T-helper 9 cell (primary cell): ENCODE results near the gene KCTD10.

Experiments
- DNase-seq: peaks from one replicate; pipeline ENCODE4 v3.0.0-alpha.2; 2020

Gene KCTD10

DNA sequence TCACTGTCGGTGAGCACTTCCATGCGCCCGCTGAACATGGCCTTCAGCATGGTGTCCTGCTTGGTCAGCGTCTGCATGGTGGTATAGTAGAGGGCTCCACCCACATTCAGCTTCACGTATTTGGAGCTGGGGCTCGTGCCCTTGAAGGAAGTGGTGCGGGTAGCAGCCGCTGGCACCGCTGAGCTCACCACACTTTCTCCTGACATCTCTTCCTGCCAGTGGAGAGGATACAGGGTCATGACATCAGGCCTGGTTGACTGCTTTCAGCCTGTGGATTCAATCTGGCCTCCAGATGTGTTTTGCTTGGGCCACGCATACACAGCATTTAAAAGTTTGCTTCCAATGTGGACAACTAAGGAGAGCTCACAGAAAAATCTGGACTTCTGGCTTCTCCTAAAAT, 7.6 kb downstream of the KCTD10 start:
- no peak for DNase-seq

- DNase-seq, result no peak
Measured at GRCh38 chr12:109467978-109468676, 9.0 kb downstream of the KCTD10 start.

DNA sequence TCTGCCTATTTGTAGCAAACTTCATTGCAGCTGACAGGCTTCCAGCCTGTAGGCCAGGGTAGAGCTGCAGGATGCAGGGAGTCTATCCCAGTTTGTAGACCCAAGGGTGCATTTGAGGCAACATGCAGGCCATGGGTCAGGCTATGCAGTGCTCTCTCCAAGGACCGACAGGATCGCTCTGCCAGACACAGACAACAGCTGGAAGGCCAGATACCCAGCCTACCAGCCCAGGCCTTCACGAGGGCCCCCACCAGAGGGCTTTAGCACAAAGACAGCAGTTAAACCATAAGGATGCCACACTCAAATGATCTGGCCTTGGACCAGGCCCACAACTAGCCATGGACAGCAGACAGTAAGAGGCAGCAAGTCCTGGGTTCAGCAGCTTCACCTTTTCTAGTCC, 10.3 kb downstream of the KCTD10 start:
- no peak for DNase-seq

- DNase-seq, result no peak
Measured at GRCh38 chr12:109466305-109466704, 10.8 kb downstream of the KCTD10 start.

- DNase-seq, result no peak
Measured at GRCh38 chr12:109464642-109465351, 12.3 kb downstream of the KCTD10 start.

GRCh38 chr12:109463756-109464155, 13.3 kb downstream of the KCTD10 start:
- no peak for DNase-seq

DNA sequence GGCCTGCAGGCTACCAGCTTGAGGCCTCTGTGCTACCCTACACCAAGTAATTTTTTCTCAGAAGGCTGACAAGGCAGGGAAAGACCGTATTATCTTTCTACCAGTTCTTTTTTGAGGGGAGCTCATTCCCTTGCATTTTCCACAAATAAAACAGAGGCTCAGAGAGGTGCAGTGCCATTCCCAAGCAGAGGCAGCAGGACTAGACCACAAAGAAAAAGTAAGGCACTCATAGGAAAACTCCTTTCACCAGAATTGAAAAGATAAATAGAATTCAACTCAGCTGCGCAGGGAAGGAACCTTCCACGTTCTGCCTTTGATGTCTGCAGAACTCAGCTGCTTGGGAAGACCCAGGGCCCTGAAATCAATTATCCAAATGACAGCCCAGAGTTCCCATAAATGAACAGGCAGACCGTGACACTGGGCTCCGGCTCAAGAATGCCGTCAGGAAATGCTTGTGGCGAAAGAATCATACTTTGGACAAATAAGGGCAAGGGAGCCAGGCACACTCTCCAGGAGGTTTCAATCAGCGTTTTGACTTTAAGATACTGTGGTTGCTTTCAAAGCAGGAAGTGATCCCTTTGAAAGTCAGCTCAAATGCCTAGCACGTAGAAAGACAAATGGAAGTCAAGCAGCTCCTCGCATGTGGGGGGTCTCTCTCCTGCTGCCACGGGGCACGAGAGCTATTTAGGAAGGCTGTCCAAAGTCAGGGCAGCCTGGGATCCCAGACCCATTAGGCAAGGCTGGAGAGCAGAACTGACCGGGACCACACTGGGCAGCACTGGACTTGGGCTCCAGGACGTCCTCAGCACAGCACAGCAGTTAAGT, 14.0 kb downstream of the KCTD10 start:
- DNase-seq, result no peak

DNA sequence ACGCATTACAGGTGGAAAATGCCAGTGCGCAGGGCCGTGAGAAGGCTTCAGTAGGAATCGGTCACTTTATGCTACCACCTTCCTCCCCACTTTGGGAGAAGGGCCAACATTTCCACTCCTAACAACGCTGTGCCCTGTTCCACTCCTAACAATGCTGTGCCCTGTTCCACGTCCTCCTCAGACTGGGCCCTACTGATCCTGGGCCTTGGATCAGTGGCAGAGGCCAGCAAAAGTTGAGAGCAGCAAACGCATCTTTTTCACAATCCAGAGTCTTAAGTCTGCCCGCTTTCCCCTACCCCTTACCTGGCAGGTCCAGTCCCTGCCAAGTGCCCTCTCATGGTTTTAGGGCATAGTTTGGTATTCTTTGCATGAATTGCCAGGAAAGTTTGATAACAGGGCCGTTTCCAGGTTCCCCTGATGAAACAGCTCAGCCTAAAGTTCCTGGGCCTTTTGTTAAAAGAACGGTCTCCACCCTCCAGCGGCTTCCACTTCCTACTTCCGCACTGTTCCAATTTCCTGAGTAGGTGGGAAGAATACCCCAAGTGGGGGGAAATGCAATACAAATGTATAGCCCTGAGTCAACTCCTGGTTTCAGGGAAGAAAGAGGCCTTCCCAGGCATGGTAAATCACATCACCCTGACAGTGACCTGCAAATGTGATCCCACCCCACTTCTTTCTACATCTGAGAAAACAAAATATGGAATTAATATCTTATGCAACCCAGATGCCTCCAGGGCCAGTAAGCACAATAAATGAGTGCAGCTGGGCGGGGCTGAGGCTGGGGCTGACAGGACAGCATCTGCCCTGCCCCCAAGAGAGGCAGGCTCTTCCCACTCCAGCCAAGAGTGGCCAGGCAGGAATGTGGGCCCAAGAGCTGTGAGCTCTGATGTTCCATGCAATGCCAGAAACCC, 15.0 kb downstream of the KCTD10 start:
- DNase-seq, result no peak

DNA sequence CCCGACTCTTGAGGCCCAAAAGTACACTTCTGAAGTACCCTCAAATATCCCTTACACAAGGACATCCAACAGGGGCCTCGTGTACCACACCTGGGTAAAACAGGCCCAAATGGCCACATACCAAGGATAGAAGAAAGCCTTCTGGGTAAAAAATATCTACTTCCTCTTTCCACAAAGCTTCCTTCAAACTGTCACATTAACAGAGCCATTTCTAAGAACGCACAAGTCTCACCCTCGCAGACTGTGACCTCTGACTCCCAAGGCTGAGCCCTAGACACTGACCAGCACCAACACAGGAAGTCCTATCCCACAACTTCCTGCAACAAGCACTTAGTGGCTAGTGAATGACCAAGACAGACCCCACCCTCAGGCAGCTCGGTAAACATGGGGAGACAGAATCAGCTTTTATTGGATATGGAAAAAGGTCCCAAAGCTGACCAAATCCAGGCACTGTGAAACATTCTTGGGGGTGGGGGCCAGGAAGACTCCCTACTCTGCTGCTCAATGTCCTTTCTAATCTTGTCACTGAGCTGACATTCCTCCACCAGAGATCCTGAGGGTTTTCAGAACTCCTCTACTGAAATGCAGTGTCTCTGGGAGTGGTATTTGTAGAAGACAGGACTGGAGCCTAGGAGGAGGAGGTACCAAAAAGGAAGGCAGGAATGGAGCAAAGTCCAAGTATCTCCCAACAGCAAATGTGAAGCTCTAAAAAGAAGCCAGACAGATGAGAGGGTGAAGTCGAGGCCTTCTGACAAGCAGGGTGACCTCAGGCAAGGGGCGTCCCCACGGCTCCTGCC, 15.9 kb downstream of the KCTD10 start:
- no peak for DNase-seq

DNA sequence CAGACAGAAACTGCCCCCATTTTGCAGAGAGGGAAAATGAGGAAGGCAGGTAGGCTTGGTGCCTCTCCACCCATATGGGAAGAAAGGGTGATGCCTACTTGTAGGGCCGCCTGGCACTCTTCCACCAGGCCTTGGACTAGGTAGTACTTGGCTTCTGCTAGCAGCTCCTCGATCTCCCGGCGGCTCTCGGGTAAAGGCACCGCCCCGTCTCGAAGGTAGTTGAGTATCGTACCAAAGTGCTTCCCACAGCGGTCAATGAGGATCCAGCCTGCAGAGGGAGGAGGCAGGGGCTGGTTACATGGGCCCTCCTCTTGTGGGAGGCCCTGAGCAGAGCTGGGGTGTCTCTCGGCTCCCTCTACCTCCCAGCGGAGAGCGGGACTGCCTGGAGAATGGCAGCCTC, 16.6 kb downstream of the KCTD10 start:
- no peak for DNase-seq

- DNase-seq, result no peak
Measured at GRCh38 chr12:109459247-109459646, 17.9 kb downstream of the KCTD10 start.

GRCh38 chr12:109458771-109459208, 18.3 kb downstream of the KCTD10 start:
- DNase-seq, result no peak

GRCh38 chr12:109458086-109458485, 19.0 kb downstream of the KCTD10 start:
- no peak for DNase-seq

GRCh38 chr12:109455706-109456105, 21.4 kb downstream of the KCTD10 start:
- no peak for DNase-seq

- no peak for DNase-seq
Measured at GRCh38 chr12:109452489-109452888, 24.6 kb downstream of the KCTD10 start.

DNA sequence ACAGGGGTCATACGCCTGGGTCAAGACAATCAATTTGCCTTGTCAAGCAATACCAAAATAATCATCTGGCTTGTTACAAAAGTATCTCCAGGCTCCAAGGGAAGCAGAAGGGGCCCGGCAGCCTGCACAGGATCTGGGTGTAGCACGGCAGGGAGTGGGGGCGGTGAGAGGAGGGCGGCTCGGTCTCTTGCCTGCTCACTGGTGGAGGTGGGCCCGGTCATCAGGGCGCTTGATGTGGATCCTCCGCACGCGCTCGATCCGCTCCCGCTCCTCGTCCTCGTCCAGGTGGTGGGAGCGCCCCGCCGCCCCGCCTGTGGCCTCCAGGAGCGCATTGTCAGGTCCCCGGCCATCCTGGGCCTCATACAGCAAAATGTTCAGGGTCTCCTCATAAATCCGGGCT, 25.7 kb downstream of the KCTD10 start:
- no peak for DNase-seq

- no peak for DNase-seq
Measured at GRCh38 chr12:109450980-109451379, 26.1 kb downstream of the KCTD10 start.

DNA sequence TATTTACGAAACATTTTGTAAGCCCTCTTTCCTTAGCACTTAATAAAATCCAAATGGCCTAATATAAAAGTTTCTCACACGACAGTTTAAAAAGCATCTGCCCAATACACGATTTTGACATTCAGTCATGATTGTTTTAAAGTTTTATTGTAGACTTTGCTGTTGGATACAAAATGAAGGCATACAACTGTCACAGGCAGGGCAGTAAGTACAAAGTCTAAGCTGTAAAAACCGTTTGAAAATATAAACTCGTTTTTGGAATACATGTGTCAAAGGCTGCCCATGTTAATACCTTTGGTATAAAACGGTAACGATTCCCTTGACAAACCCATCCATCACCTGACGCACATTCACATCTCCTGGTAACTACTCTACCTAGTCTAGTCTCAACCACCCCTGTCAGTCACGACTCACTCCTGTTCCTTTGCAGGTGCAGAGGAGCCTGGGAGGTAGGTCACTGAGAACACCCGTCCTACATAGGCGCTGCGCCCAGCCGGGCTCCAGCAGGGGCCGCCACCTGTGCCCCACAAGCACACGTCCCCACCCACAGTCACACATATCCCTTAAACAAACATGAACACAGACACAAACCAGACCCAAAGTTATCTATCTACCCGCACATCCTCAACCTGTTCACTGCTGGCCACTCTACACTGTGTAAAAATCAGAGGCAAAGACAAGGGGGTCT, 27.1 kb downstream of the KCTD10 start:
- DNase-seq, result no peak

GRCh38 chr12:109448707-109449390, 28.3 kb downstream of the KCTD10 start:
- no peak for DNase-seq

- no peak for DNase-seq
Measured at GRCh38 chr12:109448272-109448671, 28.8 kb downstream of the KCTD10 start.
